GM03348 (cell line): ENCODE data around the gene ZBTB44.
"Not testable (repeated sequence)": the region's sequence is repeated elsewhere in the genome, so short reads cannot be mapped to it uniquely, and the experiment has no call there.

Experiments used
- DNase-seq: peaks from one replicate; pipeline ENCODE4 v3.0.0; 2012; ENCODE audit warnings: low spot score

ZBTB44 gene

DNA sequence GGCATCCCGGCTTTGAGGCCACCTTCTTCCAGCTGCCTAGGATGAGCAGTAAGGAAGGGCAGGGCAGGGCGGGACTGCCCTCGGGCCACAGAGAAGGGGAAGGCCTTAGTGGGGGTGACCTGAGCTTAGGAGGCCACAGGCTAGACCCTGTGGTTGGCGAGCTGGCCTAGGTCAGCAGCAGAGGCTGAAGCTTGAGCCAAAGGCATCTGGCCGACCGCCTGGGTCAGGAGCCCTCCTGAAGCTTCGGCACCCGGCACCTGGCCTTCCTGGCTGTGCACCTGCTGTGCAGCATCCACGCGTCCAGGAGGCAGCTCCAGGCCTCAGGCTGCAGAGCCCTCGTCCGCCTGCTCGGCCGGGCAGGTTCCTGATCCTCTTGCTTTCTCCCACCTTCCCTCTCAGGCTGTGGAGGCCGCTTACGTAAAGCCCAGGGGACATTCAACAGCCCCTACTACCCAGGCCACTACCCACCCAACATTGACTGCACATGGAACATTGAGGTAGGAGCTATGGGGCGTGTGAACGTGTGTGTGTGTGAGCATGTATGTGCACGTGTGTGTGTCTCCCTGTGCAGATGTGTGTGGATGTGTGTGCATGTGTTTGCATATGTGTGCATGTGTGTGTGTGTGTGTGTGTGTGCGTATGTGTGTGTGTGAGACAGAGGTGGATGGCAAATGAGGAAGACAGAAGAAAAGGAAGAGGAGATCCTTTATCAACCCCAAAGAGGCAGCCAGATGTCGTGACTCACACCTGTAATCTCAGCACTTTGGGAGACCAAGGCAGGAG, 120.3 kb downstream of the ZBTB44 start:
- DNase-seq = no peak

DNA sequence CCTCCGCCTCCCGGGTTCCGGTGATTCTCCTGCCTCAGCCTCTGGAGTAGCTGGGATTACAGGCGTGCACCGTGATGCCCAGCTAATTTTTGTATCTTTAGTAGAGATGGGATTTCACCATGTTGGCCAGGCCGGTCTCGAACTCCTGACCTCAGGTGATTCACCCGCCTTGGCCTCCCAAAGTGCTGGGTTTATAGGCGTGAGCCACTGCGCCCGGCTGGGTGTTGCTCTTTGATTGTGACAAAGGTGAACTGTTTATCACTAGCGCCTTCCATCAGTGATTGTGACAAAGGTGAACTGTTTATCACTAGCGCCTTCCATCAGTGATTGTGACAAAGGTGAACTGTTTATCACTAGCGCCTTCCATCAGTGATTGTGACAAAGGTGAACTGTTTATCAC, 121.2 kb downstream of the ZBTB44 start:
- DNase-seq = not testable (repeated sequence)

- DNase-seq = no peak
These were observed 121.9 kb downstream of the ZBTB44 start for GRCh38 chr11:130192845-130193267.

GRCh38 chr11:130191896-130192295, 122.8 kb downstream of the ZBTB44 start:
- no peak for DNase-seq

DNA sequence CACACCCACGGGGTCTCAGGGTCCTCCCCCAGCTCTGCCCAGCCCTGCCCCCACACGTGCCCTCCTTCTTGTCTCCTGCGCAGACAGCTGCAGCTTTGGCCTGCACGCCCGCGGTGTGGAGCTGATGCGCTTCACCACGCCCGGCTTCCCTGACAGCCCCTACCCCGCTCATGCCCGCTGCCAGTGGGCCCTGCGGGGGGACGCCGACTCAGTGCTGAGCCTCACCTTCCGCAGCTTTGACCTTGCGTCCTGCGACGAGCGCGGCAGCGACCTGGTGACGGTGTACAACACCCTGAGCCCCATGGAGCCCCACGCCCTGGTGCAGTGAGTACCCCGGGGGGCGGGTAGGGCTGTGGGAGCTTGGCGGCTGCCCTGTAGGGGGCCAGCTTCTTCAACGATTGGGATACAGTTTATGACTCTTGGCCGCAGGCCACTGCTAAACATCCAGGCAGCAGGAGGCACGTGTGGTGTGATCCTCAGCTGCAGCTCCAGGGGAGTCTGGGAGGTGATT, 124.3 kb downstream of the ZBTB44 start:
- DNase-seq = no peak

- no peak for DNase-seq
These were observed 125.1 kb downstream of the ZBTB44 start for GRCh38 chr11:130189492-130190210.

- no peak for DNase-seq
These were observed 126.0 kb downstream of the ZBTB44 start for GRCh38 chr11:130188585-130189347.

DNA sequence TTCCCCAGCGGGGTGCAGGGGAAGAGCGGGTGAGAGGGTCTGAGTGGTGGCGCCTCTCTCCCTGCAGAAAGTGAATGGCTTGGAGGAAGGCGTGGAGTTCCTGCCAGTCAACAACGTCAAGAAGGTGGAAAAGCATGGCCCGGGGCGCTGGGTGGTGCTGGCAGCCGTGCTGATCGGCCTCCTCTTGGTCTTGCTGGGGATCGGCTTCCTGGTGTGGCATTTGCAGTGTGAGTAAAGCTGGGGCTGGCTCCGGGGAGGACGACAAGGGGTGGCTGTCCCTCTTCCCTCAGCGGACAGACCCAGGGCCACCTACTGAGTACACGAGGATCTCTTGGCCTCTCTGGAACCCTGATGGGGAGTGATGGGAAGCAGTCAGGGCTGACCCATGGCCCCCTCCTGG, 126.7 kb downstream of the ZBTB44 start:
- no peak for DNase-seq

- DNase-seq = no peak
These were observed 127.6 kb downstream of the ZBTB44 start for GRCh38 chr11:130187096-130187495.

GRCh38 chr11:130183878-130184610, 130.7 kb downstream of the ZBTB44 start:
- no peak for DNase-seq

GRCh38 chr11:130181295-130182272, 133.1 kb downstream of the ZBTB44 start:
- DNase-seq = peak; percentile 88

GRCh38 chr11:130180896-130181294, 133.8 kb downstream of the ZBTB44 start:
- no peak for DNase-seq

- peak; percentile 48 for DNase-seq
These were observed 134.2 kb downstream of the ZBTB44 start for GRCh38 chr11:130180491-130180890.

DNA sequence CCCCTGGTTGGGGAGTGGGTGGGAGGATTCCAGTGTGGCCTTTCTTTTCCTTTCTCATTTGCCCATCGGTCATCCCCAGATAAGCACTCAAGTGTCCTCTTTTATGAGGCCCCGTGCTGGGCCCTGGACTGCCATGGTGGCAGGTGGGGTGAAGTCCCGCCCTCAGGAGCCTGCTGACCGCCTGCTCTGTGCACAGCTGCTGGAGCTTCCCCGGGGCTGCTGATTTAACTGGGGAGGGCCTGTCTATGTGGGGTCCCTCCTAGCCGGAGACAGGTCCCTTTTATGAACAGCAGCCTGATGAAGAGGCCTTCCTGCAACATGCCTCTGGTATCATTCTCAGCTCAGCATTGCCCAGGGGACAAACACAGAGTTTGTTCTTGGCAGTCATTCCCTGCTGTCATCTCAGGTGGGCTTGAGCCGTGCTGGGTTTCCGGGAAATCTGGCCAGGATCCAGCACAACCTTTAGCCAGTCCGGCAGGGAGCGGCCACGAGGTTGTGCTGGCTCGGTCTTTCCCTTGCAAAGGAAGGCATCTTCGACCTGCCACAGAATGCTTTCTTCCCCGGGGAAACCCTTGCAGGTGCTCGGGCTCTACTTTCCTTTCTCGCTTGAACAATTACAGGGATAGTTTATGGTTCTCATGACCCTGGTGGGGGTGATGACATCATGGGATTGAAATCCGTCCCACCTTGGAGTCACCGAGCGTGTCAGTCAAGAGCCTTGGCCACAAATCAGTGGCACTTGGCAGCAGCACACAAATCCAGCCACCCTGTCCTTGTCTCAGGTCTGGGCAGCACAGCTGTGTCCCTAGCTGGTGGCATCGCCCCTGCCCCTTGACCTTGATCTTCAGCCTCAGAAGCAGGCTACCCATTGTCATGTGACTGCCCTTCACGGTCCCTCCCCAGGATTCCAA, 135.1 kb downstream of the ZBTB44 start:
- no peak for DNase-seq

- DNase-seq = no peak
These were observed 136.0 kb downstream of the ZBTB44 start for GRCh38 chr11:130178441-130179339.

DNA sequence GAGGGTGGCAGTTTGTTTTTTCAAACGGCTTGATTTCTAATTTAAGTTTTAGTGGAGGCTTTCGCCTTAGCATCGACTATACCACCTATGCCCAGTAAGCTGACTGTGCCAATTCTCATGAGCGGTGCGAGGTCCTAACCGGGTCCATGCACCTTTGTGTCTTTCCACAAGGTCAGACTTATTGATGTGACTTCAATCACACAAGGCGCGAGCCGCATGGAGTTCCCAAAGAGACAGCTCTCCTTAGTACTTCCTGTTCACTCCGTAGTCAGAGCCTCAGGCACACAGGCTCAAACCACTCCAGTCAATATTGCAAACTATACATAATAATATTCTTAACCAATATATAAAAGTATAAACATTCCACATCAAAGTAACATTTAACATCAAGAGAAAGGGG, 136.9 kb downstream of the ZBTB44 start:
- no peak for DNase-seq
